UCSD-AML1 (cell line): ENCODE measurements around the gene RASSF1.

Source experiments
- DNase-seq: peaks from one replicate; lab custom pipeline; 2025; ENCODE audit not compliant: unreplicated experiment; lab: John Stamatoyannopoulos, UW

RASSF1 gene

DNA sequence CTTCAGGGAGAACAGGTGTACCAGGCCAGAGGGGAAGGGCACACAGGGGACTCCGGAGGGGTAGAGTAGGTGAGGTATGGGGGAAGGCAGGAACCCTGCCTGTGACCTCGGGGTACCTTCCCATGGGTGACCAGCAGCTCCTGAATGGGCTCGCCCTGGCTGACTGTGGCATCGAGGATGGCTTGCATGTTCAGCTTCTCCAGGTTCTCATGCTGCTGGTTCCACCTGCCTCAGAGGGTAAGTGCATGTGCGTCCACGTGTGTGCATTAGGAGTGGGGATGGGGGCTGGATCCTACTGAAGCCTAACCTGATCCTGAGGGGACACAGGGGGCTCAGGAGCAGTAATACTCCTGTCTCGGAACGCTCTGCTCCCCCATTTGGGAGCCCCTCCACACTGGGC, 4.4 kb upstream of the RASSF1 start:
- DNase-seq, result no peak

DNA sequence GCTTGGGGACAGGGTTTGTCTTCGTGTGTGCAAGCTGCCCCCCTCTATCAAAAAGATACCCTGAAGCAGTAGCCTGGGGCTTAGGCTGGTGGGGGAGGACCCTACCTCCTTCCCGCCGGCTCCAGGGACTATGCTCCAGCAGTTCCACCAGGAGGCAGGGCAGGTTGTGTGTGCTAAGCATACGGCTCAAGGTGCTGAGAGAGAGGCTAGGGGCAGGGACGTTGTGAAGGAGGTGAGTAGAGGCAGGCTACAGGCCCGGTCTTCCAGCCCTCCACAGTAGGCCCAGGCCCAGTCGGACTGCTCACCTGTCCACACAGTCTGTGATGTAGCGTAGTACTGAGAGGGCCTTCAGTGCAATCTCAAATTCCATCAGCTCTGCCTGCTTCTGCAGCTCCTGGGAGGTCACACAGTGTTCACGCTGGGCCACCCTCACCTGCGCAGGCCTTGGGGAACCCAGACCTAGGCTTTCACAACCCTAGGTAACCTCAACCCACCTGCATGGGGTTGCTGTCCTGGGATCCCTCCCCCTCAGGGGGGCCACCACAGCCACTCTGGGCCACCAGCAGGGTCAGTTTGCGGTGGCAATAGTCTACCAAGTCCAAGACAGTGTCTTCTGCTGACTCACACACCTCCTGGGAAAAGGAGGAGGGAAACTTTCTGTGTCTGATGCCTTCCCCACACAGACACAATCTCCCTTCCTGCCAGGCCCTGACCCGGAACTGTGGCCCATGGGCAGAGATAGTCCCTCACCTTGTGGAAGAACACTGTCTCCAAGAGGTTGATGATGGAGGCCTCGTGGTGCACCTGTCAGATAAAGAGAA, 2.4 kb upstream of the RASSF1 start:
- no peak for DNase-seq

DNA sequence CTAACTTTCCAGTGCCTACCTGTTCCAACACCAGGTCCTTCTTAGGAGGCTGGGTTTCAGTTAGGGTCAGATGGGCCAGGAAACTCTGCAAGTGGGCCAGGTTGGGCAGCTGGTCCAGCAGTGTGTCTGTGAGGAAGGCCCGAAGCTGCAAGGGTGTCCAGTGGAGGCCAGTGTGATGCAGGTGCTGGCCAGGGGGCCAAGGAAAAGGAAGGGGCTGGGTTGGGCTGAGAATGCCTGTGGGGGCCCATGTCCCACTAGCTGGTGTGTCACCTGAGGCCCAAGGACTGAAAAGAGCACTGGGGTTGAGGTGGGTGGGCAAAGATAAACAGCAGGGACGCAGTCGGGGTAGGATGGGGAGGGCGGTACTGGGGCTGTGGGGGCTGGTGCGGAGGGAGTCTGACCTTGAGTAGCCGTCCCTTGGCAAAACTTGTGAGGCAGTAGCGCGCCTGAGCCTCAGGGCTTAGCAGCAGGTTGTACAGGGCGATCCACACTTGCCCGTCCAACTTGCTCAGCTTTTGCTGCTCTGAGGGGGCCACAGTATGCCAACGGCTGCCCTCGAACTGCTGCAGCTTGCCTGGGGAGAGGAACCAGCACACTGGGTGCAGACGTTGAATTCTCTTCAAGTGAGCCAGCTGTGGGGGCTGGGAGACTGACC, 1.5 kb upstream of the RASSF1 start:
- no peak for DNase-seq

DNA sequence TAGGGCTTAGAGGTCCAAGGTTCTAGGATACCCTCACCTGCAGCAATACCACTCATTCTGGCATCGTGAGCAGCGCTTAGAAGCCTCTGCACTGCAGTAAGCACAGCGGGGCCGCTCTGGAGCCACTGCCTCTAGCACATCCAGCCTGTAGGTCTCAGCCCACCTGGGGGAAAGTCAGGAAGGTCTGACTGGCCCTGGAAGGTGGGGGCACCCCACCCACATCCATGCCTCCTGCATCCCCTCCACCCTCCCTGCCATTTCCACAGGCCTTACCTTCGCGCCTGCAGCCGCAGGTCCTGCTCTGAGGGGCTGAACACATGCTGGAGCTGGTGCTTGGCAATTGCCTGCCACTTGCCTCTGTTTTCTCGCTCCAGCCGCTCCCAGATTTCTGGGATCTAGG, 901 bp upstream of the RASSF1 start:
- DNase-seq, result no peak

DNA sequence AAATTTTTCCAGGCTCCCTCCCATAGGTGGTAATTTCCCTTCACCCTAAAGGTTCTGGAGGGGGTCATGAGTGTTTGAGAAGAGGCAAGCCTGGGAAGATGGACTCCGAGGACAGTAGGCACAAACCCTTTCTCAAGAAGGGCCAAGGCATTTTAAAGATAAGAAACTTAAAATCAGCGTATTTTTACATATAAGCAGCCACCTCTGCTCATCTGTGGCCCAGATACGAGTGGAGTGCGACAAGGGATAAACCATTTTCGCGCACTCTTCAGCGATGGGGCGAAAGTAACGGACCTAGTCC, 539 bp downstream of the RASSF1 start:
- DNase-seq, result no peak

DNA sequence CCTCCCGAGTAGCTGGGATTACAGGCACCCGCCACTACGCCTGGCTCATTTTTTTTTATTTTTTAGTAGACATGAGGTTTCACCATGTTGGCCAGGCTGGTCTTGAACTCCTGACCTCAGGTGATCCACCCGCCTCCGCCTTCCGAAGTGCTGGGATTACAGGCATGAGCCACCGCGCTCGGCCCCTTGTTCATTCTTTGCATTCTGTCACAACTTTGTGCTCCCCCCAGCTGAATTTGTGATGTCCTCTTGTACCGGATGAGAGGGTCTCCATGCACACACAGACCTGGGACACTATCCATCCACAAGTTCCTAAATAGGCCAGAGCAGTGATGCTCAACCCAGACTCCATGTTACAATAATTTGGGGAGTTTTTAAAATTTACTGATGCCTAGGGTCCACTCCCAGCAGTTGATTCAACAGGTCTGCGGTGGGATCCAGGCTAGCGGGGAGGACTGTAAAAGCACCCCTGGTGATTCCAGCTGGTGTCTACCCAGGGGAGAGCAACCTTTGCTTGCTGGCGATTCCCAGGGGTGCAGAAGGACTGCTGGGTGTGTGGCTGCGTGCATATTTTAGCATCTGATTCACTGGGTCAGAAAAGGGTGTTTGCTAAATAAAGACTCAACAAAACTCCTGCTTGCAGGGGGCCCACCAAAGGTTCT, 1.0 kb downstream of the RASSF1 start:
- no peak for DNase-seq

DNA sequence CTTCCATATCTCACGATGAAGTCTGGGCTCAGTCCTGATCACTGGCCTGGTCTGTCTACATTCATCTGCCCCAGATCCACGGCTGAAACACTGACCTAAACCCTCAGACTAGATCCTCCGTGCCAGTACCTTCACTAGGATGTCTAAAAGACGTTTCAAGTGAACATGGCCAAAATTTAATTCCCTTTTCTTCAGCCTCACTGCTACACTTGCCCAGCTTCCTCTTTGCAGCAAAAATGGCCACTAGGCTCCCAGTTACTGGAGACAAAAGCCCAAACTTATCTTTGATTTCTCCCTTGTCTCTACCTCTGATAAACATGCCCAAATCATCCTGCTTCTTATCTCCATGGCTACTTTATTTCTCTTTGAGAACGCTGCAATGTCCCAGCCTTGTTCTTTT, 1.7 kb downstream of the RASSF1 start:
- no peak for DNase-seq

DNA sequence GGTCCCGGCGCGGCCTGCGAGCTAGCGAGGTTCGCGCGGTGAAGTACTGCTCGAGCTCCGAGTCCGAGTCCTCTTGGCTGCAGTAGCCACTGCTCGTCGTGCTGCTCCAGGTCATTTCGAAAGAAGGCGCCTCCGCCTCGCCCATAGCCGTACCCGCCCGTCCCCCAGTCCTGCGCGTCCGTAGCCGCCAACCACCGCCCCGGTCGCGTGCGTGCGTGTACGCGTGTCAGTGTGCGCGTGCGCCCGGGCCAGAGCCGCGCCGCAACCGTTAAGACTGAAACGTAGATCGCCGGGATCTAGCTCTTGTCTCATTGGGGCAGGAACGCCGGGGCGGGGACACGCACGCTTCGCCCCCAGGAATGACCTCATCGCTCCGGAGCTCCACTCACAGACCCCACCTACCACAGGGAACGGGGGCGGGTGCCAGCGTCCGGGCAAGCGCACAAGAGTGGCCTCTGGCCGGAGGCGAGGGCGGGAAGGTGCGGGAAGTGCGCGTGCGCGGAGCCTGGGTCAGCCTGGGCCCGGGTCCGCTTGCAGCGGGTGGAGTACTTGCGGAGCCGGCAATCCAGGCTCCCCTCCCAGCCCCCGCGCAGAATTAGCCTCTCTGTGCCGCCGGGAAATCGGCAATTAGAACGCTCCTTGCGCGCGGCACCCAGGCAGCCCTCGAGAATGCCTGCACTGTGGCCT, 3.3 kb downstream of the RASSF1 start:
- peak; percentile 98 for DNase-seq

DNA sequence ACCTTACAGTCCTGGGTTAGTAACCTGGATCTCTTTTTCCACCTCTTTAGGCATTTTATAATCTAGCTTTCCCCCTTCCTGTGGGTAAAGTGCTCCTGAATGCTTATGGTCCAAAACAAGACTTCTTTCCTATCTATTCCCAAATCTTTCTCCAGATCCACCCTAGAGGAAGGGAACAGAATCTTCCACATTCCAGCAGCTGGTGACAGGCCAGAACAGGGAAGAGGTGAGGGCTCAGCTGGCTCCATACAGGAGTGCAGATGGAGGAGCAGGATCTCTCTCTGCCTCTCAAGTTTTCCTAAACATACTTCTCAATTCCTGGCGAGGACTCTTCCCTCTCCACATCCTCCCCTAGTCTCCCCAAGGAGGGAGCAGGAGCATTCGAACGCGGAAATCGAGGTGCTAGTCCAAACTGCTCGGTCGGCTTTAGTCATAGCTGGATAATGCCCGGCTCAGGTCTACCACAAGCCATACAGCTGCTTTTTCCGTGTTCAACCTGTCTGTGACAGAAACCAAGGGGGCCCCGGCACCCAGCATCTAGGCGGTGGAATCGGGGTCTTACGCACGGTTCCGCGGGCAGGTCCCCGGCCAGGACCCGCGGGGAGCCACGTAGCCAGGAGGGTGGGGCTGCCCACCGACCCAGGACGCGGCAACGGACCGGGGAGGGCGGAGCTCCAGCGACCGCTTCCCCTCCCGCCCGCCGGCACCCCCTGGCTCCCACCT, 4.0 kb downstream of the RASSF1 start:
- DNase-seq, result no peak

DNA sequence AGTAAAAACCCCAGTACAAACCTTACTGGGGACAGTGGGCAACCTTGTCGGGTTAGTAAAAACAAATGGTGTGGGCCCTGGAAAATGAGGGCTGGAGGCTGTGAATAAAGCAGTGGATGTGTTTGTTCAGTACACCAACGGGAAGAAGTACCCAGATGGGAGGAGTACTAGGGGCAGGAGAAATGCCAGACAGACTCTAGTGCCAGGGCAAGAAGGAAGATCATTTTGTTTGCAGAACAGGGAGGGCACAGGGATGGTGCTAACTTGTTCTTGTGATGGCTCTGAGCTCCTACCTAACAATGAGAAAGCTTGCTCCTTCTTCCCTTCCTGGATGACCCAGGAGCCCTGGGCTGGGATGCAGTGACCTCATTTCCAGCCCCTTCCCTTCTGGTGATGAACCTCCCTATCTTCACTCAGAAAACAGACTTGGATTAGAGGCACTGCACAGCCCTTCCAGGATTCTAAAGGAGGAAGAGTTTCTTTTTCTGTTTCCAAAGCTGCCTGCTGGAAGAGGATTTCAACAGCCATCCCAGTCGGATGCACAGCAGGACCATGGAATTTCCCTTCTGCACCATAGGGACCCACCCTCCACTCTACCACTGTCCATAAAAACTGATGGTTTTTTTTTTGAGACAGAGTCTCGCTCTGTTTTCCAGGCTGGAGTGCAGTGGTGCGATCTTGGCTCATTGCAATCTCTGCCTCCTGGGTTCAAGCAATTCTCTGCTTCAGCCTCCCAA, 6.1 kb downstream of the RASSF1 start:
- no peak for DNase-seq

DNA sequence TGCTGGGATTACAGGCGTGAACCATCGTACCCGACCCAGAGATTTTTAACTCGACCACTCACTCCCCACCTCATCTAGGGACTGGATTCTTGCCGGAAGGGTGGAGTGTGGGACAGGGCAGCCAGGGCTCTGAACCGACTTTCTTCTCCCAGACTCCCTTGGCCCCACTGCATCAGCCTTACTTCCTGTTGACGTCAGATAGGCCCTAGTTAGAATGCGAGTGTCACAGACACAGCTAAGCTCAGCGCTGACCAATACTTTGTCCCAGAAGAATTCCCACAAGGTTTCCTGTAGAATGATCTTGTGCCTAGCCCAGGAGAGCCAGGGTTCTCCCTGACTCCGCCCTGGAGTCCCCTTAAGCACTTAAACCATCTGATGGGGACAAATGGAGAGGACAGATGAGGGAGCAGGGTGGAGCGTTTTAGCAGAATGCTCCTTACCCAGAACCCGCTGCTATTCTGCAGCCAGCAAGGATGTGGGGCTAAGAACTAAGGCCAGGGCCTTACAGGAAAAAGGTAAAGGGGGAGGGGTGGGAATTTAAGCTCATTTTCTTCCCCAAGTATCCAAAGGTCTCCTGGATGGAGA, 6.8 kb downstream of the RASSF1 start:
- DNase-seq, result no peak

DNA sequence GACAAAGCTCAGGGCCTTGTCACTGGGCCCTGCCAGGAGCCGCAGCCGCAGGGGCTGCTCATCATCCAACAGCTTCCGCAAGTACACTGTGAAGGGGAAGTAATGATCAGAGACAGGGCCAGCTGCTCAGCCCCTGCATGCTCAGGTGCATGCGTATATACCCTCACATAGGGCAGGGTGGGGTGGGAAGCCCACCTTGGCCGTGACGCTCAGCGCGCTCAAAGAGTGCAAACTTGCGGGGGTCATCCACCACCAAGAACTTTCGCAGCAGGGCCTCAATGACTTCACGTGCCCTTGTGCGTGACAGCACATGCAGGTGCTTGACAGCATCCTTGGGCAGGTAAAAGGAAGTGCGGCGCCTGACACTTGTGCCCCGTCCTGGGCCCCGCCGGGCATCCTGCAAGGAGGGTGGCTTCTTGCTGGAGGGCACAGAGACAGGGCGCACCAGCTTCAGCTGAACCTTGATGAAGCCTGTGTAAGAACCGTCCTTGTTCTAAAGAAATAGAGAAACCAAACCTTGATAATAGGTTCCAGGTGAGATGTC, 9.2 kb downstream of the RASSF1 start:
- DNase-seq, result no peak

DNA sequence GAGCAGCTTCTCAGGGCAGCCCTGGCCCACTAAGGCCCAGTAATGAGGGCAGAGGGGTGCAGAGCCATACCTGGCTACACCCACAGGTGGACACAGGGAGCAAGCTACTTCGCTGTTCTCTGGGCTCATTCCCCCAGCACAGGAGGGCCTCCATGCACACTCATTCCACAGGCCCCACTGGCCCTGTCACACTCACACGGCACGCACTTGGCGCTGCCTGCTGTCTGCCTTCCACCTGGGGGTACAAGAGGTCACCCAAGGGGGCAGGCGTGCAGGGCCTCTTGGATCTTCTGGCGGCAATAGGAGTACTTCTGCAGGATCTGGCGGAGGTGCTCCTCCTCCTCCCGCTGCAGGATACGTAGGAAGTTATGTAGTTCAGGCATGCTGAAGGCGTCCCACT, 10.3 kb downstream of the RASSF1 start:
- no peak for DNase-seq

DNA sequence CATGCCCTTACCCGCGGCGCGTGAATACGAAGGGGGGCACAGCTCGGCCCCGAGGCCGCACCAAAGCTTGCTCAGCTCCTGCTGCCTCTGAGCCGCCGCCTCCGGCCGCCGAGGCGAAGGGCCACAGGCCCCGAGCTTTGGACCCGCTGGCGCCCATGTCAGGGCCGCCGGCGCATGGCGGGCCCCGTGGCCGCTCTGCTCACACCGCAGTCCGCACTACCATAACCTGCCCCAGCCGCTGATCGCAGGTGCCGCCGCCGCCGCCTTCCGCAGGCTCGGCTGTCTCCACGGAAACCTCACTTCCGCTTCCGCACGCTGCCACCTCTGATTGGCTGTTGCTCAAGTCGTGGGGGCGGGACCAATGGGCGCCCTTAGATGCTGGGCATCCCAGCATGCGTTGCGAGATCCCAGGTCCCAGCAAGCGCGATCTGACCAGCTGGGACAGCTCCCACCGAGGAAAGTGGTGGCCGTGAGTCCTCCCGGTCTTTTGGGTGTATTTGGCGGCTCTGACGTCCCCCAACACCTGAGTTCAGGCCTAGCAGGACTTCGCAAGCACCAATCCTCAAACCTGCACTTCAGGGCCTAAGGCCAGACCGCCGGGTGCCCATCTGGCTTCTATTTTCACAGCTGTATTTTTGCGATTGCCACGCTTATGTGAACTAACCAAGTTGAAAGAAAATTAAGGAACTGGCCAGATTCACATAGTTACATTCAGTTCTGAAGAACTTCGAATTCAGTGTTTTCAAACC, 12.5 kb downstream of the RASSF1 start, which contains the start of gene TUSC2:
Gene TUSC2, minus strand, starts transcription at position 281 of the 749 bp plus-strand sequence. Its CDS starts 124 bp downstream, at position 157.
- DNase-seq, result peak; percentile 96

DNA sequence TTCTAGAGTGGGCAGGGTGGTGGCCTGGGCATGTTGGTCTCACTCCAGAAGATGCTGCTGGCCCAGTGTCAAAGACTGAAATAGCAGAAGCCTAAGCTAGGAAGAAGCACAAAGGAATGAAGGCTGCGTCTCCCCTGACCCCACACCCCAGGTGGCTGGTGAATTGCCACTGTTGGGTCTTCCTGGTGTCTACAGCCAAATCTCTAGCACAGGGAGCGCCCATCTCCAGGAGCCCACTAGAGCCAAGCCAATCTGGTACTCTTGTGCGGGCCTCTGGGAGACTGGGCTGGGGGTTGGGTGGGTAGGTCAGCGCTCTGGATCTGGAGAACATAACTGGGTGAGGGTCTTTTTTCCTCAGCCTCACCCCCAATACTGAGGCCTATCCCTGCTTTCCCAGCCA, 13.5 kb downstream of the RASSF1 start:
- no peak for DNase-seq

DNA sequence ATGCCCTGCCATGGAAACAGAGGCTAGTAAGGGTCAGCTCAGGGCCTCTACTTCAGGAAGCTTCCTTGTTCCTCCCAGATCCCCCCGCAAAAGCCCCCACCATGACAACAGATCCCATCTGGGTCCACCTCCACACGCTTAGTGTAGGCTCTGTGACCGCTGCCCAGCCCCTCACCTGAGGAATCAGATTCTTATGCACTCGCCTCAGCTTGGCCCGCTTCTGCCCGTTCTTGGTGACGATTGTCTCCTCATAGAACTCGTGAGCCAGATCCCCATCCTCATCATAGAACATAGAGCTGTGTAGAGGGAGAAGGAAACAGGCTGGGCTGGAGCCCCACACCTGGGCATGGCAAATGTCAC, 14.5 kb downstream of the RASSF1 start:
- DNase-seq, result no peak

DNA sequence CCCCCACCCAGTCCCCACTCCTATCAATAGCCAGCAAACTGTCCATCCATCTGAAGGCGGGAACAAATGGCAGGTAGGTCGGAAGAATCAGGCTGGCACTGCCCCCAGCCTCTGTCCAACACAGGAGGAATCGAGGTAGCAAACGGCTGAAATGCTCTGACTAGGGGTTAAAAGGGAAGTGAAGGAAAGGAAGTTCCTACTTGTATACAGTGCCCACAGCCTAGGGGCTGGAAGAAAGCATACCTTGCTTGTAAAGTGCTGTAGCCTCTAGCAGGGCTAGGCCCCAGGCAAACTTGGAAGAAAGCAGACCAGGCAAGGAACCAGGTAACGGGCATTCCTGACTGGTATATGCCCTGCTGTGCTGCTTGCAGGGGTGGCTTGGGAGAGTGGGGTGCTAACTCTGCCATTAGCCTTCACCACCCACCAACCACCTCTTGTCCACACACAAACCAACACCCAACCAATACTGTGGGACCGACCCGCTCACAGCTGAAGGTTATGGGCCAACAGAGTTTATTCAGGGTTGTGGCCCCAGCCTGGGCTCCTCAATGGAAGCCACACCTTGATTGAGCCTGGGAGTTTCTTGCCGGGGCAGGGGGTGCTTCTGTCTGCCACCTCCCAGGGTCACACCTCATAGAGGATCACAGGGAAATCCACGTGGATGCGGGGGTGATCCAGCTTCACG, 15.0 kb downstream of the RASSF1 start:
- DNase-seq, result no peak

DNA sequence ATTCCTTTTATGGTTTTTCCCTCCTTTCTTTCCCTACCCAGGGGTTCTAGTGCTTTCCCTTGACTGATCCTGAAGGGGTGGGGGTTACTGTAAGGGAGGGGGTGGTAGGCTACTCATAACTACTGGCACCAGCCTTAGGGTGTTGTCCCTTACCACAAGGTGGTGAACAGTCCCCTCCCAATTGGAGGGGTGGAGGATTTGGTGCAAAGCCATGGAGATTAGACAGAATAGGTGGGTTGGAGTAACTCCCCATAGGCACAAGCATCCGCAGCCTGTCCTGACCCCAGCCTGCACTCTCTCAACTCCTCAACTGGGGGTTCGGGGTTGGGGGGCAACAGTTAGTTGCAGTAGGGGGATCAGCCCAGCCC, 15.5 kb downstream of the RASSF1 start:
- DNase-seq, result no peak
